SU-DHL-6 (cell line): ENCODE results near the gene ADGRB3.

Source experiments
- H2AFZ ChIP-seq: fragments of 200-600 bp; sonication (generic); 2 replicates; pipeline ENCODE4 v1.6.1; 2014; ENCODE audit warnings: low read depth, mild to moderate bottlenecking, moderate library complexity, mixed read lengths, antibody characterized with exemption, low read length; ENCODE audit not compliant: severe bottlenecking
- H3F3A ChIP-seq: fragments of 200-600 bp; shearing (Covaris generic); 2 replicates; pipeline ENCODE4 v1.6.0; 2016; ENCODE audit warnings: antibody characterized with exemption, mild to moderate bottlenecking; ENCODE audit not compliant: insufficient read depth
- H3K27ac ChIP-seq: fragments of 200-600 bp; sonication (generic); 2 replicates; pipeline ENCODE4 v1.5.1; 2016; ENCODE audit warnings: low read depth, mild to moderate bottlenecking, low read length, moderate library complexity, mixed read lengths
- H3K27me3 ChIP-seq: fragments of 200-600 bp; sonication (generic), shearing (Covaris generic); 2 replicates; pipeline ENCODE4 v1.6.0; 2014; ENCODE audit warnings: mild to moderate bottlenecking, low read length
- H3K36me3 ChIP-seq: fragments of 200-600 bp; sonication (generic); 2 replicates; pipeline ENCODE4 v1.6.1; 2014; ENCODE audit warnings: mild to moderate bottlenecking, low read length, mixed read lengths
- H3K4me2 ChIP-seq: fragments of 300-600, 200-600 bp; shearing (Covaris generic), sonication (generic); 2 replicates; pipeline ENCODE4 v1.6.0; 2014; ENCODE audit warnings: low read length, low read depth, mild to moderate bottlenecking; ENCODE audit not compliant: poor library complexity, severe bottlenecking
- H3K4me3 ChIP-seq: fragments of 200-600 bp; sonication (generic); 2 replicates; pipeline ENCODE4 v1.5.1; 2014; ENCODE audit warnings: antibody characterized with exemption, low read length, mild to moderate bottlenecking, mixed read lengths; ENCODE audit not compliant: insufficient read depth, poor library complexity, severe bottlenecking
- H3K79me2 ChIP-seq: fragments of 200-600 bp; sonication (generic); 2 replicates; pipeline ENCODE4 v1.6.1; 2014; ENCODE audit warnings: mild to moderate bottlenecking, low read length, moderate library complexity; ENCODE audit not compliant: insufficient read depth
- H3K9ac ChIP-seq: fragments of 200-600 bp; sonication (generic); 2 replicates; pipeline ENCODE4 v1.7.0; 2014; ENCODE audit warnings: mild to moderate bottlenecking, low read length
- H3K9me2 ChIP-seq: fragments of 200-600 bp; sonication (generic); replicated peaks from 2 replicates; pipeline ENCODE4 v1.6.1; 2014; ENCODE audit warnings: low read length; ENCODE audit not compliant: insufficient read depth
- H3K9me3 ChIP-seq: fragments of 200-600 bp; sonication (generic); 2 replicates; pipeline ENCODE4 v1.6.1; 2014; ENCODE audit warnings: low read length, mixed read lengths; ENCODE audit not compliant: insufficient read depth
- H4K20me1 ChIP-seq: fragments of 200-600 bp; sonication (generic); 2 replicates; pipeline ENCODE4 v1.6.1; 2014; ENCODE audit warnings: low read depth, mild to moderate bottlenecking, antibody characterized with exemption, low read length, moderate library complexity, mixed read lengths
- EZH2phosphoT487 ChIP-seq: fragments of 200-600 bp; sonication (generic), shearing (Covaris generic); conservative IDR thresholded peaks from 2 replicates; pipeline ENCODE4 v1.6.1; 2018; ENCODE audit warnings: mild to moderate bottlenecking, antibody characterized with exemption, low read length, moderate library complexity, mixed read lengths
- TF ChIP-seq, protein P1 (sequence below): fragments of 200-600 bp; sonication (generic); IDR thresholded peaks from one replicate; pipeline ENCODE4 v1.5.1; 2017; ENCODE audit warnings: antibody characterized with exemption, mild to moderate bottlenecking, low read length, moderate library complexity; ENCODE audit not compliant: insufficient read depth, poor library complexity, severe bottlenecking

ADGRB3 gene

DNA sequence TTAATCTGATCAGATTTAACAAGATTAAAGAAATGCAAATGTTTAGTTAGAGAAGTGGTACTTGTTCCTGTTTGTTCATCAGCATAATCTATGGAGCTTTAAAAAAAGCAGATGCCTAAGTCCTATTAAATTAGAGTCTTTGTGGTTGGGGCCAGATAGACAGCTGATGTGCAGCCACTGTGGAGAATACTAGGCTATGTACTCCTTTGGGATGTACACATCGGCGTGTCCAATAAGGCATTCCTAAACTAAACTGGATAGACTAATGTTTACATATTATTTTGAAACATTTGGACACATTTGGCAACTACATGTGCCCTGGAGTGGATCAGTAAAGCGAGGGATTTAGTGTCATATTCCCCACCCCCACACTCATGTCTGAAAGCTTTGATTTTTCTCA is 702.2 kb downstream of the ADGRB3 start:
- Histone ChIP-seq H3K36me3 (no peaks in the 10 kb centered on the region), H4K20me1 (no peaks in the 10 kb centered on the region)
- TF ChIP-seq, protein P1, sequence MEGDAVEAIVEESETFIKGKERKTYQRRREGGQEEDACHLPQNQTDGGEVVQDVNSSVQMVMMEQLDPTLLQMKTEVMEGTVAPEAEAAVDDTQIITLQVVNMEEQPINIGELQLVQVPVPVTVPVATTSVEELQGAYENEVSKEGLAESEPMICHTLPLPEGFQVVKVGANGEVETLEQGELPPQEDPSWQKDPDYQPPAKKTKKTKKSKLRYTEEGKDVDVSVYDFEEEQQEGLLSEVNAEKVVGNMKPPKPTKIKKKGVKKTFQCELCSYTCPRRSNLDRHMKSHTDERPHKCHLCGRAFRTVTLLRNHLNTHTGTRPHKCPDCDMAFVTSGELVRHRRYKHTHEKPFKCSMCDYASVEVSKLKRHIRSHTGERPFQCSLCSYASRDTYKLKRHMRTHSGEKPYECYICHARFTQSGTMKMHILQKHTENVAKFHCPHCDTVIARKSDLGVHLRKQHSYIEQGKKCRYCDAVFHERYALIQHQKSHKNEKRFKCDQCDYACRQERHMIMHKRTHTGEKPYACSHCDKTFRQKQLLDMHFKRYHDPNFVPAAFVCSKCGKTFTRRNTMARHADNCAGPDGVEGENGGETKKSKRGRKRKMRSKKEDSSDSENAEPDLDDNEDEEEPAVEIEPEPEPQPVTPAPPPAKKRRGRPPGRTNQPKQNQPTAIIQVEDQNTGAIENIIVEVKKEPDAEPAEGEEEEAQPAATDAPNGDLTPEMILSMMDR: no peak
- no peak for TF ChIP-seq EZH2phosphoT487

DNA sequence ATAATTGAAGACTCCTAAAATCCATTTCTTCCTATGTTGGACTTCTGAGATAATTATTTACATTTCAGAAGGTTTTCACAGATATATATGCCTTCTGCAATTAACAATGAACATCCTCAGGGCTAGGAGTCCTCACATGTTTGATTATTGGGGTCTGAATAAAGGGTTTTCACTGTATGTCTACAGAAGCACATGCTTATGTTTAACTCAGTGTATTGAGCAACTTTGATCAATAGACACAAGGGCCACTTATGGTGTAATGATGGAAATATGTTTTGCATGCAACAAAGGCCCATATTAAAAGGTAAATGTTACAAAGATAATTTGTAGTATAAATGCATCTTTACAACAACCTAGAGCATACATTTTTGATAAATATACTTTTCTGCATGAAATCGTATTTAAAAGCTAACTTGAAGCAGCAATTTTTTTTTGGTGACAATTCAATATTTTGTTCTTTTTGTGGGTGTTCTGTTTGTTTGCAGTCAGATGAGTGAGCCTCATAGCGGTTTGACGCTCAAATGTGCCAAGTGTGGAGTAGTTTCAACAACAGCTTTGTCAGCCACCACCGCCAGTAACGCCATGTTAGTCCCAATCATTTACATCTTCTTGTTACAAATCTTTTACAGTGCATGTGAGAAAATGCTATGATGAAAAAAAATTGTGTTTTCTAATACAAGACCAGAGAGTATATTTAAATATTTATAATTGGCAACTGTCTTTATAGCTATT is 703.5 kb downstream of the ADGRB3 start:
- Histone ChIP-seq H3K9ac (no peak overlapping the region), H3K27me3 (no peaks in the 10 kb centered on the region), H4K20me1 (no peaks in the 10 kb centered on the region), H3K4me2 (no peak overlapping the region), H3F3A (no peaks in the 10 kb centered on the region), H3K4me3 (no peak overlapping the region), H2AFZ (no peak overlapping the region), H3K9me3 (no peaks in the 10 kb centered on the region), H3K27ac (no peak overlapping the region), H3K9me2 (no peaks in the 10 kb centered on the region), H3K36me3 (no peaks in the 10 kb centered on the region), H3K79me2 (no peaks in the 10 kb centered on the region)
- TF ChIP-seq, protein P1: no peak
- TF ChIP-seq EZH2phosphoT487: no peak

More for the DNA sequence above, 702.2 kb downstream of the ADGRB3 start:
- Histone ChIP-seq H3K79me2 (no peaks in the 10 kb centered on the region), H3K4me3 (no peak overlapping the region), H3K27ac (no peak overlapping the region), H3K9me3 (no peaks in the 10 kb centered on the region), H3F3A (no peaks in the 10 kb centered on the region), H2AFZ (no peak overlapping the region), H3K4me2 (no peak overlapping the region), H3K9ac (no peak overlapping the region), H3K27me3 (no peaks in the 10 kb centered on the region), H3K9me2 (no peaks in the 10 kb centered on the region)

DNA sequence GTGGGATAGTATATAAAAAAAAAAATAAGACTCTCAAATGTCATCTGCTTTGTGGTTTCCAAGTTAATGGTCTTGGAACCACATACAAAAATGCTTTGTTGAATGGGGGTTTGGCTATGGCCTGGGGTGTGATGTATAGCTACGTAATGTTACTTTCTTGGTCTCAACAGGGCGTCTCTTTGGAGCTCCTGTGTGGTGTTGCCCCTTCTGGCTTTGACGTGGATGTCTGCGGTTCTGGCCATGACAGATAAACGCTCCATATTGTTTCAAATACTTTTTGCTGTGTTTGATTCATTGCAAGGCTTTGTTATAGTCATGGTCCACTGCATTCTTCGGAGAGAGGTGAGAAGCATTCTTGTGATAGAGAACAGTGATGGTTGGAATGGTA is 704.1 kb downstream of the ADGRB3 start:
- no peaks in the 10 kb centered on the region for H4K20me1 ChIP-seq
- H3K36me3 ChIP-seq: no peaks in the 10 kb centered on the region
- no peak overlapping the region for H3K4me3 ChIP-seq
- no peaks in the 10 kb centered on the region for H3K79me2 ChIP-seq
- H3K27me3 ChIP-seq: no peaks in the 10 kb centered on the region
- no peaks in the 10 kb centered on the region for H3K9me3 ChIP-seq
- no peak overlapping the region for H3K9ac ChIP-seq
- no peaks in the 10 kb centered on the region for H3K9me2 ChIP-seq
- TF ChIP-seq, protein P1: no peak
- no peak for TF ChIP-seq EZH2phosphoT487
- no peak overlapping the region for H3K27ac ChIP-seq
- no peaks in the 10 kb centered on the region for H3F3A ChIP-seq
- H2AFZ ChIP-seq: no peak overlapping the region
- no peak overlapping the region for H3K4me2 ChIP-seq
